Measurements from ENCODE around the gene CAMK2A. TPM values are rescaled to one million over a fixed set of nuclear protein-coding genes. Genes with fewer than 3 reads are reported as not detected.

The CAMK2A gene
- total and polyA plus RNA-seq, 2 donors (not counting 3 experiments of a cell fraction or from before 2014, with no cell fraction given), result not detected

DNA sequence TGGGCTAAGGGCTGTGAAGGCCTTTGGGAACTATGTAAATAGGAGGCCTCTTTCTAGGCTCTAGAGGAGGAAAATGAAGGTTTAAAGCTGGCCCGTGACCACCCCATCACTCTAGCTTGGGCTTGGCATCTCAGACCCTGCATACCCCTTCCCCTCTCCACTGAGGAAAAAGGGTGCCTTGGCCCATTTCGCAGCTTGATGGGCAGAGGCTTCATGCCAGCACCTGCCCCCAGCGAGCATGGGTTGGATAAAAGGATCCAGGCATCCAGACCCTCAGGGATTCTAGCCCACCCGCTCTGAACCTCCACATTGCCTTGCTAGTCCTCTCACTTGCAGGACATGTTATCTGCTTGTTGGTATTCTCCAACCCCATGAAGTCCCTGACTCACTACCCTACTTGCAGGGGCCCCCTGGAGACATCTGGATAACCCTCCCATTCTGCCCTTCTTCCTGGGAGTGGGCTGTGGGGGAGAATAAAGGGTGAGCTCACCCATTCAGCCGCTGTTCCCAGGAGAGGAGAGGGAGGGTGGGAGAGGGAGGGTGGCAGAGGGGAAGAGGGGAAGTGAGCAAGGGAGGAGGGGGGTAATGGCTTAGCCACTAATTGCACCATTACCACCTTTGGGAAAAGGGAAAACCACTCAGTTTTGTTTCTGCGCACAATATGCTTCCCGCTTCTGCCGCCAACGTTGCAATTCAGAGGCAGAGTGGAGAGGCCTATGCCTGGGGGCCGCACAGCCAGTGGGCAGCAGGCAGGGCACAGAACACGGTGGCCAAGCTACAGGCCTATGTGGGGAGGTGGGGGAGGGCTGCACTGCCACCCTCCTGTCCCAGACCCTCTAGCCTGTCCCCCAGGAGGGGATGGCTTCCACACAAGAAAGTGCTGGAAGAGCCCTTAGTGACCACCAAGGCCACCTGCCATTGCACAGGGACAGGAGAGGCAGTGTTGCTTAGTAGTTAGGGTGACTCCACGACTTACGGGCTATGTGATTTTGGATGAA, 2.1 kb upstream of the CAMK2A start:
- TF ChIP-seq, protein P1, sequence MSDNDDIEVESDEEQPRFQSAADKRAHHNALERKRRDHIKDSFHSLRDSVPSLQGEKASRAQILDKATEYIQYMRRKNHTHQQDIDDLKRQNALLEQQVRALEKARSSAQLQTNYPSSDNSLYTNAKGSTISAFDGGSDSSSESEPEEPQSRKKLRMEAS (IDR thresholded peaks at IDR 0.05; ENCODE audit: insufficient read depth, insufficient read length), result no peak
- TF ChIP-seq GATA2 (IDR thresholded peaks at IDR 0.05; ENCODE audit: insufficient read depth, insufficient read length, low read depth, low read length), result no peak
- TF ChIP-seq, protein P2, sequence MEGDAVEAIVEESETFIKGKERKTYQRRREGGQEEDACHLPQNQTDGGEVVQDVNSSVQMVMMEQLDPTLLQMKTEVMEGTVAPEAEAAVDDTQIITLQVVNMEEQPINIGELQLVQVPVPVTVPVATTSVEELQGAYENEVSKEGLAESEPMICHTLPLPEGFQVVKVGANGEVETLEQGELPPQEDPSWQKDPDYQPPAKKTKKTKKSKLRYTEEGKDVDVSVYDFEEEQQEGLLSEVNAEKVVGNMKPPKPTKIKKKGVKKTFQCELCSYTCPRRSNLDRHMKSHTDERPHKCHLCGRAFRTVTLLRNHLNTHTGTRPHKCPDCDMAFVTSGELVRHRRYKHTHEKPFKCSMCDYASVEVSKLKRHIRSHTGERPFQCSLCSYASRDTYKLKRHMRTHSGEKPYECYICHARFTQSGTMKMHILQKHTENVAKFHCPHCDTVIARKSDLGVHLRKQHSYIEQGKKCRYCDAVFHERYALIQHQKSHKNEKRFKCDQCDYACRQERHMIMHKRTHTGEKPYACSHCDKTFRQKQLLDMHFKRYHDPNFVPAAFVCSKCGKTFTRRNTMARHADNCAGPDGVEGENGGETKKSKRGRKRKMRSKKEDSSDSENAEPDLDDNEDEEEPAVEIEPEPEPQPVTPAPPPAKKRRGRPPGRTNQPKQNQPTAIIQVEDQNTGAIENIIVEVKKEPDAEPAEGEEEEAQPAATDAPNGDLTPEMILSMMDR (IDR thresholded peaks at IDR 0.05; ENCODE audit: extremely low read depth in 1 of 2, insufficient read depth in 1 of 2, low read depth in 1 of 2, low read length in 2 of 2), result no peak
- no peak overlapping the region for H3K9ac ChIP-seq (replicated peaks; ENCODE audit: extremely low read depth, insufficient read depth, low read length)
- FAIRE-seq, result no peak
- no peaks in the 10 kb centered on the region for H3K36me3 ChIP-seq (ENCODE audit: control insufficient read depth in 2 of 2, extremely low read depth in 1 of 2, insufficient read depth in 2 of 2, low read length in 2 of 2)
- ChIA-PET POLR2A (interaction anchor here (0.7 kb wide), 1 partner anchor 13 kb away, joined by 5 read pairs; no protein-coding TSS in a partner anchor), CTCF (interaction anchor here (1.0 to 1.2 kb wide), 2 partner anchors 9 to 59 kb away, joined by 3 to 4 read pairs; no protein-coding TSS in a partner anchor)
- H4K20me1 ChIP-seq (replicated peaks; ENCODE audit: control insufficient read depth, extremely low read depth, insufficient read depth, low read length), result no peaks in the 10 kb centered on the region
- H2AFZ ChIP-seq (ENCODE audit: low read depth, low read length), result no peak overlapping the region
- H3K27me3 ChIP-seq (ENCODE audit: control insufficient read depth in 2 of 2, insufficient read depth in 2 of 2, low read length in 2 of 2), result peaks cover 2 to 13% of the 10 kb centered on the region in 2 experiments
- BruUV-seq (replicated peaks), result no TSS peak
- H3K4me3 ChIP-seq (replicated peaks in 1 of 3; ENCODE audit: insufficient read depth in 1 of 3, low read depth in 1 of 3, low read length in 3 of 3), result no peak overlapping the region
- H3K4me1 ChIP-seq (ENCODE audit: control insufficient read depth, extremely low read depth, insufficient read depth, low read length), result no peaks in the 10 kb centered on the region
- H3K27ac ChIP-seq (ENCODE audit: insufficient read depth, low read depth, low read length), result no peak overlapping the region
- dilution Hi-C loops (cut with MboI; ENCODE audit: extremely low pct_ligation_motif_present, low sequenced_read_pairs), result no loop called here
- no peak overlapping the region for H3K4me2 ChIP-seq (ENCODE audit: insufficient read depth, low read length)
- no peaks in the 10 kb centered on the region for H3K9me1 ChIP-seq (replicated peaks; ENCODE audit: control insufficient read depth, extremely low read depth, insufficient read depth, low read length)
- no peaks in the 10 kb centered on the region for H3K9me3 ChIP-seq (replicated peaks; ENCODE audit: control insufficient read depth, insufficient read depth, low read length)
- intact Hi-C loops (cut with micrococcal nuclease), result no loop called here
- no peak for DNase-seq (ENCODE audit: low read depth, low spot score)
- H3K79me2 ChIP-seq (ENCODE audit: control insufficient read depth, insufficient read depth, low read length), result no peaks in the 10 kb centered on the region

All from endothelial cell of umbilical vein (primary cell).